ENCODE data around the gene NDUFS7. TPM values are rescaled to one million over a fixed set of nuclear protein-coding genes. Genes with fewer than 3 reads are reported as not detected.

The NDUFS7 gene
- total and polyA plus RNA-seq, 2 donors (not counting 3 experiments of a cell fraction or from before 2014, with no cell fraction given) = 101 to 224 TPM

GRCh38 chr19:1420590-1420989 lies 36.9 kb downstream of the NDUFS7 start:
- FAIRE-seq (no peak), DNase-seq (ENCODE audit: low read depth, low spot score) (no peak)
- POLR2A ChIA-PET = no interaction called here
- TF ChIP-seq EZH2 (IDR thresholded peaks at IDR 0.05; ENCODE audit: borderline replicate concordance, low read depth, low read length, severe bottlenecking) (no peak), CTCF (IDR thresholded peaks at IDR 0.05; ENCODE audit: extremely low read depth in 1 of 2, insufficient read depth in 1 of 2, low read depth in 1 of 2, low read length in 2 of 2) (no peak), MYC (IDR thresholded peaks at IDR 0.05; ENCODE audit: low read depth, low read length) (no peak), FOS (IDR thresholded peaks at IDR 0.05; ENCODE audit: borderline replicate concordance, insufficient read depth, low read length) (no peak), GATA2 (IDR thresholded peaks at IDR 0.05; ENCODE audit: insufficient read depth, insufficient read length, low read depth, low read length) (no peak), JUN (IDR thresholded peaks at IDR 0.05; ENCODE audit: borderline replicate concordance, insufficient read depth, insufficient read length, low read depth) (no peak), POLR2A (IDR thresholded peaks at IDR 0.05; ENCODE audit: low read depth, low read length) (no peak), POLR2AphosphoS5 (IDR thresholded peaks at IDR 0.05; ENCODE audit: insufficient read depth, low read depth, low read length) (no peak)
- no peak overlapping the region for H3K9ac ChIP-seq (replicated peaks; ENCODE audit: extremely low read depth, insufficient read depth, low read length)
- no peaks in the 10 kb centered on the region for H3K9me3 ChIP-seq (replicated peaks; ENCODE audit: control insufficient read depth, insufficient read depth, low read length)
- peaks cover 76% of the 10 kb centered on the region for H3K79me2 ChIP-seq (ENCODE audit: control insufficient read depth, insufficient read depth, low read length)
- H3K4me2 ChIP-seq (ENCODE audit: insufficient read depth, low read length) = no peak overlapping the region
- no peak overlapping the region for H3K27ac ChIP-seq (ENCODE audit: insufficient read depth, low read depth, low read length)
- H4K20me1 ChIP-seq (replicated peaks; ENCODE audit: control insufficient read depth, extremely low read depth, insufficient read depth, low read length) = peaks cover 2% of the 10 kb centered on the region
- CTCF ChIA-PET = interaction anchor here (0.6 kb wide), 1 partner anchor 11 kb away, joined by 3 read pairs; no protein-coding TSS in a partner anchor
- H3K27me3 ChIP-seq (ENCODE audit: control insufficient read depth in 2 of 2, insufficient read depth in 2 of 2, low read length in 2 of 2) = no peaks in the 10 kb centered on the region
- H3K9me1 ChIP-seq (replicated peaks; ENCODE audit: control insufficient read depth, extremely low read depth, insufficient read depth, low read length) = no peaks in the 10 kb centered on the region
- peaks cover 24 to 66% of the 10 kb centered on the region in 2 experiments for H3K36me3 ChIP-seq (ENCODE audit: control insufficient read depth in 2 of 2, extremely low read depth in 1 of 2, insufficient read depth in 2 of 2, low read length in 2 of 2)
- no peak overlapping the region for H3K4me3 ChIP-seq (replicated peaks in 1 of 3; ENCODE audit: insufficient read depth in 1 of 3, low read depth in 1 of 3, low read length in 3 of 3)
- H3K4me1 ChIP-seq (ENCODE audit: control insufficient read depth, extremely low read depth, insufficient read depth, low read length) = peaks cover 10% of the 10 kb centered on the region
- intact Hi-C loops (cut with micrococcal nuclease) (no loop called here), dilution Hi-C loops (cut with MboI; ENCODE audit: extremely low pct_ligation_motif_present, low sequenced_read_pairs) (no loop called here)
- no TSS peak for BruUV-seq (replicated peaks)
- no peak overlapping the region for H2AFZ ChIP-seq (ENCODE audit: low read depth, low read length)
